HCT116 (cell line): ENCODE results near the gene SOCS1. TPM values are rescaled to one million over a fixed set of nuclear protein-coding genes. Genes with fewer than 3 reads are reported as not detected.

Source experiments
- ATAC-seq: fragments of 200-7000 bp; cut with Tn5 transposase; 2 replicates; pipeline ENCODE4 v1.9.1; 2020; ENCODE audit warnings: mild to moderate bottlenecking, moderate library complexity
- Bru-seq: library from RNA; stranded (reverse); fragments of 400-500 nt; gene quantifications from one replicate; lab custom pipeline; 2021; lab: Mats Ljungman, UMichigan
- BruChase-seq, 2 experiments: library from RNA; stranded (reverse); fragments of 400-500 nt; gene quantifications; one replicate each; lab custom pipeline; 2021; lab: Mats Ljungman, UMichigan
- BruUV-seq: library from RNA; stranded (reverse); fragments of 400-500 nt; replicated peaks from 2 replicates; lab custom pipeline; 2021; lab: Mats Ljungman, UMichigan
- CTCF ChIA-PET: fragments of 300-600 bp; sonication (Branson Sonifier 250); formaldehyde crosslinking; loops from one replicate; lab custom pipeline; 2021; ENCODE audit warnings: antibody characterized with exemption; lab: Charles Lee
- POLR2A ChIA-PET: fragments of 300-600, 350-600 bp; sonication (Branson Sonifier 250); formaldehyde crosslinking; loops from one replicate; lab custom pipeline; 2021; ENCODE audit warnings: antibody characterized with exemption; lab: Charles Lee
- RAD21 ChIA-PET, 2 experiments: fragments of 300-600 bp; sonication (Branson Sonifier 250); formaldehyde crosslinking; loops; one replicate each; lab custom pipeline; 2023; ENCODE audit warnings: low total read pairs in 2 of 2; ENCODE audit not compliant: uncharacterized antibody in 2 of 2, unreplicated experiment in 2 of 2, low non-redundant PET in 1 of 2; lab: Charles Lee
- DNase-seq: peaks from one replicate; pipeline ENCODE4 v3.0.0-alpha.2; 2010; ENCODE audit warnings: low read depth, low spot score
- H2AFZ ChIP-seq: fragments of 200-600 bp; shearing (Covaris generic), sonication (generic); 2 replicates; pipeline ENCODE4 v1.6.1; 2017; ENCODE audit warnings: low read depth, mixed run types, mixed read lengths, antibody characterized with exemption, low read length; ENCODE audit not compliant: poor library complexity, severe bottlenecking
- H3K27ac ChIP-seq: 2 replicates; pipeline ENCODE4 v1.5.1; 2012; ENCODE audit warnings: low read depth, low read length
- H3K27me3 ChIP-seq: fragments of 200-600 bp; sonication (generic); 2 replicates; pipeline ENCODE4 v1.6.1; 2016; ENCODE audit warnings: mixed run types, low read length, mixed read lengths; ENCODE audit not compliant: insufficient read depth
- H3K36me3 ChIP-seq, 2 experiments: fragments of 200-500 bp in 1 of 2; fragments of 200-600 bp in 1 of 2; sonication (Bioruptor generic) in 1 of 2; sonication (generic) in 1 of 2; 2 replicates each; pipeline versions ENCODE4 v1.5.1 to v1.6.1; 2014 to 2016; ENCODE audit warnings: low read length in 2 of 2, inconsistent platforms in 1 of 2, mixed read lengths in 1 of 2, mixed run types in 1 of 2; ENCODE audit not compliant: insufficient read depth in 2 of 2, control insufficient read depth in 1 of 2
- H3K4me1 ChIP-seq, 2 experiments: fragments of 200-600 bp in 1 of 2; sonication (generic) in 1 of 2; 2 replicates each; pipeline versions ENCODE4 v1.5.1 to v1.6.1; 2012 to 2017; ENCODE audit warnings: low read length in 2 of 2, inconsistent platforms in 1 of 2, mild to moderate bottlenecking in 1 of 2, mixed read lengths in 1 of 2, mixed run types in 1 of 2, moderate library complexity in 1 of 2; ENCODE audit not compliant: insufficient read depth in 2 of 2, control insufficient read depth in 1 of 2
- H3K4me2 ChIP-seq: fragments of 200-600 bp; sonication (generic); 2 replicates; pipeline ENCODE4 v1.6.1; 2017; ENCODE audit warnings: mixed run types, low read length, mixed read lengths
- H3K4me3 ChIP-seq, 2 experiments: fragments of 200-600 bp in 1 of 2; sonication (generic) in 1 of 2; replicated peaks in 1 of 2; 2 replicates each; pipeline ENCODE4 v1.5.1; 2011 to 2016; ENCODE audit warnings: low read length in 2 of 2, control low read depth in 1 of 2, low read depth in 1 of 2, mild to moderate bottlenecking in 1 of 2, mixed read lengths in 1 of 2, mixed run types in 1 of 2
- H3K79me2 ChIP-seq: fragments of 200-600 bp; sonication (generic); 2 replicates; pipeline ENCODE4 v1.6.1; 2017; ENCODE audit warnings: mild to moderate bottlenecking, mixed run types, low read length, moderate library complexity, mixed read lengths; ENCODE audit not compliant: insufficient read depth
- H3K9ac ChIP-seq: fragments of 200-600 bp; sonication (generic); 2 replicates; pipeline ENCODE4 v1.6.1; 2016; ENCODE audit warnings: low read length, mixed read lengths
- H3K9me2 ChIP-seq: fragments of 200-600 bp; sonication (generic), shearing (Covaris generic); 2 replicates; pipeline ENCODE4 v1.6.1; 2017; ENCODE audit warnings: mixed run types, mild to moderate bottlenecking, moderate library complexity; ENCODE audit not compliant: insufficient read depth
- H3K9me3 ChIP-seq, 2 experiments: fragments of 200-500 bp in 1 of 2; fragments of 200-600 bp in 1 of 2; sonication (Bioruptor generic) in 1 of 2; sonication (generic) in 1 of 2; 2 replicates each; pipeline ENCODE4 v1.6.1; 2014 to 2017; ENCODE audit warnings: low read length in 2 of 2, mixed read lengths in 2 of 2, inconsistent platforms in 1 of 2, low read depth in 1 of 2, mild to moderate bottlenecking in 1 of 2, mixed run types in 1 of 2, moderate library complexity in 1 of 2; ENCODE audit not compliant: control insufficient read depth in 1 of 2, insufficient read depth in 1 of 2
- H4K20me1 ChIP-seq: fragments of 200-600 bp; sonication (generic), shearing (Covaris generic); 2 replicates; pipeline ENCODE4 v1.6.1; 2017; ENCODE audit warnings: mixed run types, mild to moderate bottlenecking, moderate library complexity; ENCODE audit not compliant: insufficient read depth
- CBX3 ChIP-seq: IDR thresholded peaks from 2 replicates; pipeline ENCODE4 v1.6.1; 2012; ENCODE audit warnings: low read depth
- CEBPB ChIP-seq: IDR thresholded peaks from 2 replicates; pipeline ENCODE4 v1.6.1; 2012; ENCODE audit warnings: low read depth
- EGR1 ChIP-seq: IDR thresholded peaks from 2 replicates; pipeline ENCODE4 v1.6.1; 2012; ENCODE audit warnings: low read depth
- ELF1 ChIP-seq: IDR thresholded peaks from 2 replicates; pipeline ENCODE4 v1.6.1; 2012; ENCODE audit warnings: low read depth, borderline replicate concordance
- EZH2 ChIP-seq: fragments of 200-600 bp; sonication (generic); IDR thresholded peaks from 2 replicates; pipeline ENCODE4 v1.6.1; 2017; ENCODE audit warnings: antibody characterized with exemption, mixed run types
- EZH2phosphoT487 ChIP-seq: fragments of 200-600 bp; IDR thresholded peaks from 2 replicates; pipeline ENCODE4 v1.6.1; 2018; ENCODE audit warnings: antibody characterized with exemption, borderline replicate concordance
- FOSL1 ChIP-seq: IDR thresholded peaks from 2 replicates; pipeline ENCODE4 v1.6.1; 2012; ENCODE audit warnings: low read depth
- JUND ChIP-seq: IDR thresholded peaks from 2 replicates; pipeline ENCODE4 v1.6.1; 2012
- POLR2A ChIP-seq: IDR thresholded peaks from 2 replicates; pipeline ENCODE4 v1.7.0; 2011; ENCODE audit warnings: borderline replicate concordance; ENCODE audit not compliant: insufficient read depth, insufficient read length; ENCODE audit errors: extremely low read depth
- POLR2AphosphoS5 ChIP-seq: IDR thresholded peaks from 2 replicates; pipeline ENCODE4 v1.6.1; 2011; ENCODE audit warnings: mild to moderate bottlenecking, low read depth, low read length, moderate library complexity
- RAD21 ChIP-seq: IDR thresholded peaks from 2 replicates; pipeline ENCODE4 v1.6.1; 2012; ENCODE audit warnings: low read depth, mild to moderate bottlenecking
- SIN3A ChIP-seq: IDR thresholded peaks from 2 replicates; pipeline ENCODE4 v1.6.1; 2012; ENCODE audit warnings: low read depth
- SP1 ChIP-seq: IDR thresholded peaks from 2 replicates; pipeline ENCODE4 v1.6.1; 2012; ENCODE audit warnings: low read depth
- SRF ChIP-seq: IDR thresholded peaks from 2 replicates; pipeline ENCODE4 v1.6.1; 2012; ENCODE audit warnings: low read depth
- ZFX ChIP-seq: fragments of 450-650 bp; IDR thresholded peaks from 2 replicates; pipeline ENCODE4 v1.6.1; 2017
- ZNF274 ChIP-seq: fragments of 200-500 bp; sonication (Bioruptor generic); IDR thresholded peaks from 2 replicates; pipeline ENCODE4 v1.6.1; 2014; ENCODE audit warnings: mild to moderate bottlenecking, low read depth, low read length, inconsistent platforms
- intact Hi-C: fragments of 100-400 bp; cut with micrococcal nuclease; formaldehyde crosslinking; loops from 2 replicates; pipeline ENCODE4 v1.10.0; 2022
- long read RNA-seq: library from polyadenylated mRNA; unstranded; transcript quantifications from one replicate; pipeline ENCODE4 v2.0.0, GENCODE V29; 2021; ENCODE audit not compliant: unreplicated experiment
- polyA plus RNA-seq: library from polyadenylated mRNA; unstranded; fragments of >200 nt; gene quantifications from 2 replicates; pipeline ENCODE4 v1.2.1, GENCODE V29; 2012; ENCODE audit warnings: missing spikeins
- total RNA-seq: library from RNA; stranded (reverse); gene quantifications from one replicate; pipeline ENCODE4 v1.2.1, GENCODE V29; 2021; ENCODE audit not compliant: unreplicated experiment
- TF ChIP-seq, protein P1 (sequence below): IDR thresholded peaks from 2 replicates; pipeline ENCODE4 v1.6.1; 2012; ENCODE audit warnings: low read depth
- TF ChIP-seq, protein P2 (sequence below): IDR thresholded peaks from 2 replicates; pipeline ENCODE4 v1.6.1; 2012
- TF ChIP-seq, protein P3 (sequence below): IDR thresholded peaks from 2 replicates; pipeline ENCODE4 v1.6.1; 2012

SOCS1 gene, protein sequence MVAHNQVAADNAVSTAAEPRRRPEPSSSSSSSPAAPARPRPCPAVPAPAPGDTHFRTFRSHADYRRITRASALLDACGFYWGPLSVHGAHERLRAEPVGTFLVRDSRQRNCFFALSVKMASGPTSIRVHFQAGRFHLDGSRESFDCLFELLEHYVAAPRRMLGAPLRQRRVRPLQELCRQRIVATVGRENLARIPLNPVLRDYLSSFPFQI
- total RNA-seq (4.9 TPM), Bru-seq, nascent RNA (percentile 48 among the genes with signal in this experiment), BruChase-seq, experiment 1, labeled RNA remaining after a 6-hour chase (percentile 24 among the genes with signal in this experiment), BruChase-seq, experiment 2, labeled RNA remaining after a 2-hour chase (percentile 24 among the genes with signal in this experiment)
- polyA plus RNA-seq, result 2.4 and 3.1 TPM in 2 replicates
- long read RNA-seq, partial matches to known transcripts, result 0 of 5 reads
- long read RNA-seq, other reads (novel, unspliced or antisense), result 0 of 5 reads

DNA sequence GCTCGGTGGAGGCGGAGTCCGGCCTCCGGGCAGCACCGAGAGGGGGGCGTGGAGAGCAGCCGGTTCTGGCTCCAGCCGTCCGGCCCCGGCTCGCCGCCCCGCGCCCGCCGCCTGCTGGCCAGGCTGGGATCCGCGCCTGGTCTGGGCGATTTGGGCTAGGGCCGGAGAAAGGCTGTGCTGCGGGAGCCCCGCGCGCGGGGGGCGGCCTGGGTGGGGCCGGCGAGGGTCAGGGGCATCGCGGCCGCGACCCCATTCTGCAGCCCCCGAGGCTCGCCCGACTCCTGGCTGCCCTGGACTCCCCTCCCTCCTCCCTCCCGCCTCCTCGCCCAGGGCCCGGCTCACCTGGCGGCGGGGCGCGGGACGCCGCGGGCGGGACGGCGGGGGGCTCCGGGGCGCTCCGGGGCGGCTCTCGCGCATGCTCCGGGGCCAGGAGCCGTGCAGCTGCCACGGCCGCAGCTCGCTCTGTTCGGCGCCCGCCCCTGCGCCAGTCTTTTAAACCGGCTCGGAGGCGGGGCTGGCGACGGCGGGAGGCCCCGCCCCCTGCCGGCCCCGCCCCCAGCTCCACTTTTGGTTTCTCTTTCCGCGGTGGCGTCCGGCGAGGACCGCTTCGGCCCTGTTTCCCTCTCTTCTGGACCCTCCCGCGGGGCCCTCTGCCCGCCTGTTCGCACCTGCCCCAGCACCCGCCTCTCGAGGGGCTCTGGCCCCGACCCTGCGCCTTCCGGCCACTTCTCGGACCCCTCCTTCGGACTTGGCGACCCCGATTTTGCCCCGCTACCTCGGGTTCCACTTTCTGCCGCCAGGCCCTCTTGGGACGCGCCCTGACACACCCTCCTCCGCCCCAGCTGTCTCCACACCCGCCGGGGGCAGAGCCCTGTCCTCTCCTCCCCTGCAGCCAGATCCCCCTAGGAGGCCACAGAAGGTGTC, at the start of gene SOCS1:
Gene SOCS1 (minus strand): TSS at position 468 of the 924 bp plus-strand sequence. CDS start 726 bp downstream, outside the sequence.
- no TSS peak for BruUV-seq
- ChIA-PET CTCF (interaction anchor here (0.5 to 3.0 kb wide), 28 partner anchors 10 to 338 kb away, joined by 3 to 55 read pairs (median 4); partner anchors contain the start of gene DEXI), RAD21 (interaction anchor here (0.6 to 2.4 kb wide), 14 partner anchors 100 to 292 kb away, joined by 3 to 19 read pairs (median 4); no protein-coding TSS in a partner anchor), POLR2A (interaction anchor here (0.6 to 4.0 kb wide), 44 partner anchors 8 to 384 kb away, joined by 3 to 30 read pairs (median 5); partner anchors contain the start of genes DEXI, PRM3 and TNP2)
- H3K27me3 ChIP-seq, result no peaks in the 10 kb centered on the region
- ATAC-seq, result peak; percentile 79
- intact Hi-C loops, result loop anchor here (2.0 to 5.0 kb wide), 4 partner anchors 101 to 556 kb away; no protein-coding TSS in a partner anchor
- peak; percentile 47 for DNase-seq
- H3K27ac ChIP-seq, result peak within 1 kb of the TSS; percentile 85
- H3K79me2 ChIP-seq, result no peaks in the 10 kb centered on the region
- H4K20me1 ChIP-seq, result no peaks in the 10 kb centered on the region
- peaks cover 8 to 31% of the 10 kb centered on the region in 2 experiments; a peak in 3 of 4 replicates for H3K4me1 ChIP-seq
- H2AFZ ChIP-seq, result peak within 1 kb of the TSS; percentile 78
- peak within 1 kb of the TSS; percentile 70 to 79 for H3K4me3 ChIP-seq
- peak within 1 kb of the TSS; percentile 72 for H3K9ac ChIP-seq
- peak within 1 kb of the TSS; percentile 96 for H3K4me2 ChIP-seq
- no peaks in the 10 kb centered on the region for H3K9me3 ChIP-seq
- H3K36me3 ChIP-seq, result no peaks in the 10 kb centered on the region
- no peaks in the 10 kb centered on the region for H3K9me2 ChIP-seq
- TF ChIP-seq POLR2AphosphoS5, result peak; percentile 99
- TF ChIP-seq CEBPB, result no peak
- peak; percentile 39; the same call in 1 of the 2 replicates for TF ChIP-seq SP1
- TF ChIP-seq ZNF274, result no peak
- TF ChIP-seq JUND, result no peak
- peak; percentile 84; the same call in 1 of the 2 replicates for TF ChIP-seq SRF
- TF ChIP-seq, protein P1, sequence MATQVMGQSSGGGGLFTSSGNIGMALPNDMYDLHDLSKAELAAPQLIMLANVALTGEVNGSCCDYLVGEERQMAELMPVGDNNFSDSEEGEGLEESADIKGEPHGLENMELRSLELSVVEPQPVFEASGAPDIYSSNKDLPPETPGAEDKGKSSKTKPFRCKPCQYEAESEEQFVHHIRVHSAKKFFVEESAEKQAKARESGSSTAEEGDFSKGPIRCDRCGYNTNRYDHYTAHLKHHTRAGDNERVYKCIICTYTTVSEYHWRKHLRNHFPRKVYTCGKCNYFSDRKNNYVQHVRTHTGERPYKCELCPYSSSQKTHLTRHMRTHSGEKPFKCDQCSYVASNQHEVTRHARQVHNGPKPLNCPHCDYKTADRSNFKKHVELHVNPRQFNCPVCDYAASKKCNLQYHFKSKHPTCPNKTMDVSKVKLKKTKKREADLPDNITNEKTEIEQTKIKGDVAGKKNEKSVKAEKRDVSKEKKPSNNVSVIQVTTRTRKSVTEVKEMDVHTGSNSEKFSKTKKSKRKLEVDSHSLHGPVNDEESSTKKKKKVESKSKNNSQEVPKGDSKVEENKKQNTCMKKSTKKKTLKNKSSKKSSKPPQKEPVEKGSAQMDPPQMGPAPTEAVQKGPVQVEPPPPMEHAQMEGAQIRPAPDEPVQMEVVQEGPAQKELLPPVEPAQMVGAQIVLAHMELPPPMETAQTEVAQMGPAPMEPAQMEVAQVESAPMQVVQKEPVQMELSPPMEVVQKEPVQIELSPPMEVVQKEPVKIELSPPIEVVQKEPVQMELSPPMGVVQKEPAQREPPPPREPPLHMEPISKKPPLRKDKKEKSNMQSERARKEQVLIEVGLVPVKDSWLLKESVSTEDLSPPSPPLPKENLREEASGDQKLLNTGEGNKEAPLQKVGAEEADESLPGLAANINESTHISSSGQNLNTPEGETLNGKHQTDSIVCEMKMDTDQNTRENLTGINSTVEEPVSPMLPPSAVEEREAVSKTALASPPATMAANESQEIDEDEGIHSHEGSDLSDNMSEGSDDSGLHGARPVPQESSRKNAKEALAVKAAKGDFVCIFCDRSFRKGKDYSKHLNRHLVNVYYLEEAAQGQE, result no peak
- TF ChIP-seq RAD21, result peak; percentile 90
- TF ChIP-seq, protein P2, sequence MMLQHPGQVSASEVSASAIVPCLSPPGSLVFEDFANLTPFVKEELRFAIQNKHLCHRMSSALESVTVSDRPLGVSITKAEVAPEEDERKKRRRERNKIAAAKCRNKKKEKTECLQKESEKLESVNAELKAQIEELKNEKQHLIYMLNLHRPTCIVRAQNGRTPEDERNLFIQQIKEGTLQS, result no peak
- TF ChIP-seq EGR1, result no peak
- no peak for TF ChIP-seq ELF1
- no peak for TF ChIP-seq CBX3
- TF ChIP-seq ZFX, result peak; percentile 46
- no peak for TF ChIP-seq EZH2
- TF ChIP-seq EZH2phosphoT487, result no peak
- TF ChIP-seq SIN3A, result no peak
- peak; percentile 92 for TF ChIP-seq POLR2A
- TF ChIP-seq, protein P3, sequence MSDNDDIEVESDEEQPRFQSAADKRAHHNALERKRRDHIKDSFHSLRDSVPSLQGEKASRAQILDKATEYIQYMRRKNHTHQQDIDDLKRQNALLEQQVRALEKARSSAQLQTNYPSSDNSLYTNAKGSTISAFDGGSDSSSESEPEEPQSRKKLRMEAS, result peak; percentile 53; the same call in 1 of the 2 replicates
- no peak for TF ChIP-seq FOSL1
